ENCODE results near the gene PCDHGB4.
A peak's percentile ranks its signal among the peaks of the same experiment; 100 is the strongest.
"Not testable (repeated sequence)": the region's sequence is repeated elsewhere in the genome, so short reads cannot be mapped to it uniquely, and the experiment has no call there.

The PCDHGB4 gene

GRCh38 chr5:141388661-141389060 lies 1.2 kb downstream of the PCDHGB4 start:
- peak; percentile 76 for TF ChIP-seq CEBPB (IDR thresholded peaks at IDR 0.05)
- TF ChIP-seq ZBTB7A (IDR thresholded peaks at IDR 0.05; ENCODE audit: low read depth) = no peak

- TF ChIP-seq ZBTB7A (IDR thresholded peaks at IDR 0.05; ENCODE audit: low read depth) (no peak), CEBPB (IDR thresholded peaks at IDR 0.05) (no peak)
Measured at GRCh38 chr5:141389153-141390042, 1.9 kb downstream of the PCDHGB4 start.

GRCh38 chr5:141392429-141393198 lies 5.1 kb downstream of the PCDHGB4 start, which contains the start of gene PCDHGA8:
Gene PCDHGA8 (plus strand): TSS chr5:141392633. CDS start chr5:141392814, 181 bp downstream.
- 0 out of 2 replicates have a peak, but pooled peaks have one; percentile 24 for TF ChIP-seq MAX (IDR thresholded peaks at IDR 0.05)
- no peak for TF ChIP-seq USF1 (IDR thresholded peaks at IDR 0.05)
- TF ChIP-seq RAD21 (IDR thresholded peaks at IDR 0.05; ENCODE audit: low read depth) = peak; percentile 21; the same call in 1 of the 2 replicates

- no peak for TF ChIP-seq YY1 (IDR thresholded peaks at IDR 0.05; ENCODE audit: low read depth)
- no peak for TF ChIP-seq FOXM1 (IDR thresholded peaks at IDR 0.05; ENCODE audit: borderline replicate concordance, low read depth)
- no peak for TF ChIP-seq TCF12 (IDR thresholded peaks at IDR 0.05; ENCODE audit: low read depth)
- TF ChIP-seq MAX (IDR thresholded peaks at IDR 0.05) = no peak
- TF ChIP-seq REST (IDR thresholded peaks at IDR 0.05; ENCODE audit: low read depth) = no peak
- no peak for TF ChIP-seq CREB1 (IDR thresholded peaks at IDR 0.05; ENCODE audit: low read depth)
- no peak for TF ChIP-seq EP300 (IDR thresholded peaks at IDR 0.05; ENCODE audit: borderline replicate concordance)
- no peak for TF ChIP-seq NFIC (IDR thresholded peaks at IDR 0.05)
- no peak for TF ChIP-seq ZBTB7A (IDR thresholded peaks at IDR 0.05; ENCODE audit: low read depth)
- TF ChIP-seq USF1 (IDR thresholded peaks at IDR 0.05) = no peak
- no peak for TF ChIP-seq TEAD4 (IDR thresholded peaks at IDR 0.05)
- no peak for TF ChIP-seq CEBPB (IDR thresholded peaks at IDR 0.05)
- no peak for TF ChIP-seq TAF1 (IDR thresholded peaks at IDR 0.05; ENCODE audit: low read depth)
Measured at GRCh38 chr5:141393267-141393666, 5.8 kb downstream of the PCDHGB4 start.

GRCh38 chr5:141397756-141398551 lies 10.5 kb downstream of the PCDHGB4 start, which contains the start of gene PCDHGB5:
Gene PCDHGB5 (plus strand): TSS chr5:141397947. CDS start chr5:141398128, 181 bp downstream.
- TF ChIP-seq EP300 (IDR thresholded peaks at IDR 0.05; ENCODE audit: borderline replicate concordance); MAX (IDR thresholded peaks at IDR 0.05); USF1 (IDR thresholded peaks at IDR 0.05): not testable (repeated sequence)

- no peak for TF ChIP-seq REST (IDR thresholded peaks at IDR 0.05; ENCODE audit: low read depth)
- TF ChIP-seq EP300 (IDR thresholded peaks at IDR 0.05; ENCODE audit: borderline replicate concordance) = no peak
- TF ChIP-seq CEBPB (IDR thresholded peaks at IDR 0.05) = no peak
- no peak for TF ChIP-seq TCF12 (IDR thresholded peaks at IDR 0.05; ENCODE audit: low read depth)
- TF ChIP-seq CREB1 (IDR thresholded peaks at IDR 0.05; ENCODE audit: low read depth) = no peak
- no peak for TF ChIP-seq ZBTB7A (IDR thresholded peaks at IDR 0.05; ENCODE audit: low read depth)
- no peak for TF ChIP-seq FOXM1 (IDR thresholded peaks at IDR 0.05; ENCODE audit: borderline replicate concordance, low read depth)
- no peak for TF ChIP-seq NFIC (IDR thresholded peaks at IDR 0.05)
- no peak for TF ChIP-seq MAX (IDR thresholded peaks at IDR 0.05)
- TF ChIP-seq USF1 (IDR thresholded peaks at IDR 0.05) = no peak
- no peak for TF ChIP-seq RAD21 (IDR thresholded peaks at IDR 0.05; ENCODE audit: low read depth)
- TF ChIP-seq EGR1 (IDR thresholded peaks at IDR 0.05) = no peak
- no peak for TF ChIP-seq TAF1 (IDR thresholded peaks at IDR 0.05; ENCODE audit: low read depth)
- no peak for TF ChIP-seq TEAD4 (IDR thresholded peaks at IDR 0.05)
- TF ChIP-seq YY1 (IDR thresholded peaks at IDR 0.05; ENCODE audit: low read depth) = no peak
Measured at GRCh38 chr5:141398608-141399007, 11.1 kb downstream of the PCDHGB4 start.

Data from Ishikawa (cell line).